GM23338 (cell line): Measurements from ENCODE around the gene MAPK1.
"Not testable (repeated sequence)": the region's sequence is repeated elsewhere in the genome, so short reads cannot be mapped to it uniquely, and the experiment has no call there.

Source experiments
- CTCF ChIP-seq, 2 experiments: fragments of 200-600 bp in 1 of 2; sonication (generic) in 1 of 2; conservative IDR thresholded peaks; 2 replicates each; pipeline versions ENCODE4 v1.5.1 to v1.6.1; 2016 to 2017; ENCODE audit warnings: antibody characterized with exemption in 2 of 2, low read depth in 2 of 2, mild to moderate bottlenecking in 2 of 2, moderate library complexity in 1 of 2
- EZH2 ChIP-seq: fragments of 200-600 bp; sonication (generic); IDR thresholded peaks from one replicate; pipeline ENCODE4 v1.8.0; 2017; ENCODE audit warnings: antibody characterized with exemption, mild to moderate bottlenecking, low read depth; ENCODE audit not compliant: unreplicated experiment
- POLR2AphosphoS5 ChIP-seq: IDR thresholded peaks from 2 replicates; pipeline ENCODE4 v1.6.1; 2016; ENCODE audit warnings: antibody characterized with exemption, low read depth
- STAT1 ChIP-seq: IDR thresholded peaks from one replicate; pipeline ENCODE4 v1.6.1; 2016; ENCODE audit warnings: antibody characterized with exemption; ENCODE audit not compliant: unreplicated experiment

DNA sequence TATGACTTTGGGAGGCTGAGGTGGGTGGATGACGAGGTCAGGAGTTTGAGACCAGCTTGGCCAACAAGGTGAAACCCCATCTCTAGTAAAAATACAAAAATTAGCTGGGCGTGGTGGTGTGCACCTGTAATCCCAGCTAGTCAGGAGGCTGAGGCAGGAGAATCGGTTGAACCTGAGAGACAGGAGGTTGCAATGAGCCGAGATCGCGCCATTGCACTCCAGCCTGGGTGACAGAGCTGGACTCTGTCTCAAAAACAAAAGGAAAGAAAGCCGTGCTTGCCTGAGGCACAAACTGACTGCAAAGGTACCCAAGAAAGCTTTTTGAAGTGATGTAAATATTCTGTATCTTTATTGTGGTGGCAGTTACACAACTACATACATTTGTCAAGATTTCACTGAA lies 42.5 kb downstream of the MAPK1 start:
- TF ChIP-seq CTCF (conservative IDR thresholded peaks at IDR 0.05; ENCODE audit: low read depth in 2 of 2); EZH2; POLR2AphosphoS5; STAT1: not testable (repeated sequence)
